PFSK-1 (cell line): ENCODE data around the gene RPS13.

Source experiments
- POLR2AphosphoS5 ChIP-seq: IDR thresholded peaks from 2 replicates; pipeline ENCODE4 v1.6.1; 2012; ENCODE audit warnings: low read depth, mild to moderate bottlenecking, control low read depth, low read length, moderate library complexity
- REST ChIP-seq, 2 experiments: IDR thresholded peaks; 2 replicates each; pipeline versions ENCODE4 v1.6.1 to v1.8.0; 2011 to 2012; ENCODE audit warnings: low read depth in 2 of 2, low read length in 2 of 2, control low read depth in 1 of 2, inconsistent platforms in 1 of 2, mild to moderate bottlenecking in 1 of 2, moderate library complexity in 1 of 2; ENCODE audit not compliant: insufficient read depth in 1 of 2
- SIN3A ChIP-seq: IDR thresholded peaks from 2 replicates; pipeline ENCODE4 v1.6.1; 2012; ENCODE audit warnings: mild to moderate bottlenecking, low read length, moderate library complexity, borderline replicate concordance; ENCODE audit not compliant: insufficient read depth
- TAF1 ChIP-seq: IDR thresholded peaks from 2 replicates; pipeline ENCODE4 v1.6.1; 2012; ENCODE audit warnings: low read length, control low read depth, borderline replicate concordance; ENCODE audit not compliant: insufficient read depth

DNA sequence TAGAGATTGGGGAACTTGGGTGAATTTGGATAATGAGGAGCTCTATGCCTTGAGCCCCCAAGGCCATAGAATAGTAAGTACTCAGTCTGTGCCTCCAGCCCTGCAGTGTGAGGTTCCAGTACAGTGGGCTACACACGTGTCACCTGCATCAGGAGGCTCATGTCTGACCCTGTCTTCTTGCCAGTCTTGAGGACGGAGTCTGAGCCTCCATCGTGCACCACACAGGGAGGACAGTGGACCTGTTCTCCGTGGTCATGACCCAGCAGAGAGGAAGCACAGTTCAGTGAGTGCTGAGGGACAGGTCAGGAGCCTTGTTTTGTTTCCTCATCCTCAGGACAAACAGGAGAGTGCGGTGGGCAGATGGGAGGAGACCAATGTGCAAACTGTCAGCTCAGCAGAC, 30.8 kb downstream of the RPS13 start:
- TF ChIP-seq TAF1: no peak
- no peak for TF ChIP-seq POLR2AphosphoS5
- TF ChIP-seq REST (IDR thresholded peaks at IDR 0.05; ENCODE audit: insufficient read depth in 1 of 2, low read depth in 2 of 2, low read length in 2 of 2): no peak
- no peak for TF ChIP-seq SIN3A
